ENCODE results near the gene HDAC8. TPM values are rescaled to one million over a fixed set of nuclear protein-coding genes. Genes with fewer than 3 reads are reported as not detected.
"Not testable (repeated sequence)": the region's sequence is repeated elsewhere in the genome, so short reads cannot be mapped to it uniquely, and the experiment has no call there.

The HDAC8 gene
- total RNA-seq, 1 experiment from 2014 or later: 21.4 TPM

DNA sequence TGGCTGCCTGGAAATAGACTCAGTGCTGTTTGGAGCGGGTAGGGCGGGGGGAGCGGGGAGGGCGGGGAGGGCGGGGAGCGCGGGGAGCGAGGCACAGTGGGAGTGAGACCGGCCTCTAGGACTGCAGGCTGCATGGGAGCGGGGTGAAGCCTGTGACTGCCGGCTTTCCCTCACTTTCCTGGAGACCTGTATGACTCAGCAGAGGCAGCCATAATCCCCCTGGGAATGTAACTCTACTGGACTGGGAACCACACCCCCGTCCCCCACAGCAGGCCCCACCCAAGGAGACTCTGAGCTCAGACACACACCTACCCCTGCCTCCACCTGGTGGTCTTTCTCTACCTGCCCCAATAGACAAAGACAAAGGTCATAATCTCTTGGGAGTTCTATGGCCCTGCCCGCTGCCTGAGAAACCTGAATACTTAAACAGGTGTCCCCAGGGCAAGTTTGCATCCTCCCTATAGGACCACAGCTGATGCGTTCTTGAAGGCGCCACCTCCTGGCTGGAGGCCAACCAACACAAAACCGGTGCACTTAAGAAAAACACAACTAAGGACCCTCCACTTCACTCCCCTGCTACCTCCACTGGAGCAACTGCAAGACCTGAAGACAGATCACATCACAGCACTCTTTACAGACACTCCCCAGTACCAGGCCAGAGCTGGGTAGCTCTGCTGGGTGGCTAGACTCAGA, 18.0 kb downstream of the HDAC8 start:
- peak; percentile 80 for DNase-seq
- TF ChIP-seq, protein P1, sequence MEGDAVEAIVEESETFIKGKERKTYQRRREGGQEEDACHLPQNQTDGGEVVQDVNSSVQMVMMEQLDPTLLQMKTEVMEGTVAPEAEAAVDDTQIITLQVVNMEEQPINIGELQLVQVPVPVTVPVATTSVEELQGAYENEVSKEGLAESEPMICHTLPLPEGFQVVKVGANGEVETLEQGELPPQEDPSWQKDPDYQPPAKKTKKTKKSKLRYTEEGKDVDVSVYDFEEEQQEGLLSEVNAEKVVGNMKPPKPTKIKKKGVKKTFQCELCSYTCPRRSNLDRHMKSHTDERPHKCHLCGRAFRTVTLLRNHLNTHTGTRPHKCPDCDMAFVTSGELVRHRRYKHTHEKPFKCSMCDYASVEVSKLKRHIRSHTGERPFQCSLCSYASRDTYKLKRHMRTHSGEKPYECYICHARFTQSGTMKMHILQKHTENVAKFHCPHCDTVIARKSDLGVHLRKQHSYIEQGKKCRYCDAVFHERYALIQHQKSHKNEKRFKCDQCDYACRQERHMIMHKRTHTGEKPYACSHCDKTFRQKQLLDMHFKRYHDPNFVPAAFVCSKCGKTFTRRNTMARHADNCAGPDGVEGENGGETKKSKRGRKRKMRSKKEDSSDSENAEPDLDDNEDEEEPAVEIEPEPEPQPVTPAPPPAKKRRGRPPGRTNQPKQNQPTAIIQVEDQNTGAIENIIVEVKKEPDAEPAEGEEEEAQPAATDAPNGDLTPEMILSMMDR (conservative IDR thresholded peaks at IDR 0.05): peak; percentile 68
- Histone ChIP-seq H2BK120ac (ENCODE audit: low read depth, low read length, poor library complexity, severe bottlenecking) (no peak overlapping the region), H2AK5ac (ENCODE audit: insufficient read length, low read length) (no peak overlapping the region), H3K14ac (ENCODE audit: insufficient read depth, low read length) (no peak overlapping the region), H2BK15ac (ENCODE audit: low read depth, low read length) (no peak overlapping the region), H2BK5ac (ENCODE audit: insufficient read length, low read length) (no peak overlapping the region), H2AFZ (ENCODE audit: low read length) (no peak overlapping the region), H3K9ac (ENCODE audit: extremely low read depth, insufficient read length, low read length) (peak overlapping the region; percentile 19), H3K23ac (ENCODE audit: insufficient read length, low read depth, low read length) (no peak overlapping the region), H3K4me2 (ENCODE audit: insufficient read depth, insufficient read length, low read length) (peak overlapping the region; percentile 39), H3K4ac (ENCODE audit: low read depth, low read length) (no peak overlapping the region), H3T11ph (ENCODE audit: low read length) (no peak overlapping the region), H3K79me2 (ENCODE audit: insufficient read depth, low read length) (no peaks in the 10 kb centered on the region), H3K79me1 (ENCODE audit: insufficient read depth, low read depth, low read length, poor library complexity, severe bottlenecking) (no peaks in the 10 kb centered on the region), H3K27ac (ENCODE audit: insufficient read length, low read depth, low read length) (peak overlapping the region; percentile 68), H3K23me2 (ENCODE audit: insufficient read length, low read depth, low read length, poor library complexity, severe bottlenecking) (no peaks in the 10 kb centered on the region), H3K56ac (ENCODE audit: insufficient read length, low read depth, low read length) (no peak overlapping the region), H2BK12ac (ENCODE audit: insufficient read length, low read depth, low read length) (no peak overlapping the region), H4K20me1 (ENCODE audit: control insufficient read depth, insufficient read depth, insufficient read length) (no peaks in the 10 kb centered on the region), H3K4me1 (ENCODE audit: insufficient read depth, low read length) (no peaks in the 10 kb centered on the region), H3K9me3 (ENCODE audit: control insufficient read depth, low read depth, low read length) (peaks cover 13% of the 10 kb centered on the region), H3K27me3 (ENCODE audit: insufficient read depth, low read length) (no peaks in the 10 kb centered on the region), H2BK20ac (ENCODE audit: low read depth, low read length, poor library complexity, severe bottlenecking) (no peak overlapping the region), H4K91ac (ENCODE audit: insufficient read length, low read depth, low read length) (no peak overlapping the region), H4K8ac (replicated peaks; ENCODE audit: insufficient read length, low read depth, low read length) (no peak overlapping the region), H4K5ac (ENCODE audit: insufficient read length, low read depth, low read length) (no peak overlapping the region), H3K18ac (ENCODE audit: insufficient read length, low read depth, low read length) (peak overlapping the region; percentile 11)
- Mint-ChIP-seq H3K36me3 (ENCODE audit: insufficient read depth in 1 of 3, low read depth in 3 of 3) (peaks cover 19 to 24% (median 19%) of the 10 kb centered on the region in 3 experiments), H3K4me3 (peak overlapping the region; percentile 60 to 81), H3K9me3 (peaks cover 55 to 66% of the 10 kb centered on the region in 2 experiments), H3K27ac (peak overlapping the region; percentile 93 to 98 (median 96)), H3K27me3 (ENCODE audit: low read depth) (no peaks in the 10 kb centered on the region), H3K4me1 (peaks cover 8 to 10% of the 10 kb centered on the region in 2 experiments)
- no CpG with 5 or more reads among the region's 16 CpGs for WGBS (ENCODE audit: extremely low coverage, insufficient read length, low lambda C conversion rate)

DNA sequence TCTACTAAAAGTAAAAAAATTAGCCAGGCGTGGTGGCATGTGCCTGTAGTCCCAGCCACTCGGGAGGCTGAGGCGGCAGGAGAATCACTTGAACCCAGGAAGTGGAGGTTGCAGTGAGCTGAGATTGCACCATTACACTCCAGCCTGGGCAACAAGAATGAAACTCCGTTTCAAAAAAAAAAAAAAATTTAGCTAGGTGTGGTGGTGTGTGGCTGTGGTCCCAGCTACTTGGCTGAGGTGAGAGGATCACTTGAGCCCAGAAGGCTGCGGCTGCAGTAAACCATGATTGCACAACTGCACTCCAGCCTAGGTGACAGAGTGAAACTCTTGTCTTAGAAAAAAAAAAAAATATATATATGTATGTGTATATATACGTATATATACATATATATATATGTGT, 20.2 kb downstream of the HDAC8 start:
- H3K79me1 ChIP-seq (ENCODE audit: insufficient read depth, low read depth, low read length, poor library complexity, severe bottlenecking); H3T11ph ChIP-seq (ENCODE audit: low read length); H3K23me2 ChIP-seq (ENCODE audit: insufficient read length, low read depth, low read length, poor library complexity, severe bottlenecking); H2AK5ac ChIP-seq (ENCODE audit: insufficient read length, low read length); H3K27ac Mint-ChIP-seq; H4K20me1 ChIP-seq (ENCODE audit: control insufficient read depth, insufficient read depth, insufficient read length); H2BK5ac ChIP-seq (ENCODE audit: insufficient read length, low read length); H3K27me3 ChIP-seq (ENCODE audit: insufficient read depth, low read length); H2AFZ ChIP-seq (ENCODE audit: low read length); H2BK15ac ChIP-seq (ENCODE audit: low read depth, low read length); H3K4me3 Mint-ChIP-seq; H3K56ac ChIP-seq (ENCODE audit: insufficient read length, low read depth, low read length); H2BK12ac ChIP-seq (ENCODE audit: insufficient read length, low read depth, low read length); DNase-seq; H4K8ac ChIP-seq (replicated peaks; ENCODE audit: insufficient read length, low read depth, low read length); H4K91ac ChIP-seq (ENCODE audit: insufficient read length, low read depth, low read length); H2BK20ac ChIP-seq (ENCODE audit: low read depth, low read length, poor library complexity, severe bottlenecking); H3K23ac ChIP-seq (ENCODE audit: insufficient read length, low read depth, low read length); H4K5ac ChIP-seq (ENCODE audit: insufficient read length, low read depth, low read length); H3K27ac ChIP-seq (ENCODE audit: insufficient read length, low read depth, low read length); H3K4me2 ChIP-seq (ENCODE audit: insufficient read depth, insufficient read length, low read length); H2BK120ac ChIP-seq (ENCODE audit: low read depth, low read length, poor library complexity, severe bottlenecking); H3K4me1 ChIP-seq (ENCODE audit: insufficient read depth, low read length); H3K79me2 ChIP-seq (ENCODE audit: insufficient read depth, low read length); H3K36me3 Mint-ChIP-seq (ENCODE audit: insufficient read depth in 1 of 3, low read depth in 3 of 3); H3K9ac ChIP-seq (ENCODE audit: extremely low read depth, insufficient read length, low read length); H3K18ac ChIP-seq (ENCODE audit: insufficient read length, low read depth, low read length); H3K27me3 Mint-ChIP-seq (ENCODE audit: low read depth); H3K14ac ChIP-seq (ENCODE audit: insufficient read depth, low read length); H3K4ac ChIP-seq (ENCODE audit: low read depth, low read length): not testable (repeated sequence)
- WGBS (ENCODE audit: extremely low coverage, insufficient read length, low lambda C conversion rate): no CpG with 5 or more reads among the region's 6 CpGs
- H3K4me1 Mint-ChIP-seq: peaks cover 8 to 10% of the 10 kb centered on the region in 2 experiments
- H3K9me3 Mint-ChIP-seq: peaks cover 52 to 56% of the 10 kb centered on the region in 2 experiments
- peaks cover 13% of the 10 kb centered on the region for H3K9me3 ChIP-seq (ENCODE audit: control insufficient read depth, low read depth, low read length)
